Measurements from ENCODE around the gene ZNF516. TPM values are rescaled to one million over a fixed set of nuclear protein-coding genes. Genes with fewer than 3 reads are reported as not detected.

Gene ZNF516
- total RNA-seq, 6 donors from 2014 or later = 21.9 to 44.3 (median 36.5) TPM

GRCh38 chr18:76430636-76431035 is 64.4 kb downstream of the ZNF516 start:
- DNase-seq = no peak
- no peaks in the 10 kb centered on the region for H3K9me3 ChIP-seq
- H3K36me3 ChIP-seq = peaks cover 0 to 10% (median 5%) of the 10 kb centered on the region in 4 donors
- H3K27me3 ChIP-seq = no peaks in the 10 kb centered on the region
- peaks cover 4 to 20% (median 13%) of the 10 kb centered on the region in 4 donors for H3K4me1 ChIP-seq
- TF ChIP-seq EP300 (IDR thresholded peaks at IDR 0.05) = no peak
- no peak for TF ChIP-seq POLR2AphosphoS5 (IDR thresholded peaks at IDR 0.05)
- H3K27ac ChIP-seq = no peak overlapping the region
- ATAC-seq (ENCODE audit: low FRiP score in 2 of 2) = no peak
- no peak overlapping the region for H3K4me3 ChIP-seq
- 87 to 88% methylated on average over 4 of the region's 4 CpGs for WGBS, 2 donors

DNA sequence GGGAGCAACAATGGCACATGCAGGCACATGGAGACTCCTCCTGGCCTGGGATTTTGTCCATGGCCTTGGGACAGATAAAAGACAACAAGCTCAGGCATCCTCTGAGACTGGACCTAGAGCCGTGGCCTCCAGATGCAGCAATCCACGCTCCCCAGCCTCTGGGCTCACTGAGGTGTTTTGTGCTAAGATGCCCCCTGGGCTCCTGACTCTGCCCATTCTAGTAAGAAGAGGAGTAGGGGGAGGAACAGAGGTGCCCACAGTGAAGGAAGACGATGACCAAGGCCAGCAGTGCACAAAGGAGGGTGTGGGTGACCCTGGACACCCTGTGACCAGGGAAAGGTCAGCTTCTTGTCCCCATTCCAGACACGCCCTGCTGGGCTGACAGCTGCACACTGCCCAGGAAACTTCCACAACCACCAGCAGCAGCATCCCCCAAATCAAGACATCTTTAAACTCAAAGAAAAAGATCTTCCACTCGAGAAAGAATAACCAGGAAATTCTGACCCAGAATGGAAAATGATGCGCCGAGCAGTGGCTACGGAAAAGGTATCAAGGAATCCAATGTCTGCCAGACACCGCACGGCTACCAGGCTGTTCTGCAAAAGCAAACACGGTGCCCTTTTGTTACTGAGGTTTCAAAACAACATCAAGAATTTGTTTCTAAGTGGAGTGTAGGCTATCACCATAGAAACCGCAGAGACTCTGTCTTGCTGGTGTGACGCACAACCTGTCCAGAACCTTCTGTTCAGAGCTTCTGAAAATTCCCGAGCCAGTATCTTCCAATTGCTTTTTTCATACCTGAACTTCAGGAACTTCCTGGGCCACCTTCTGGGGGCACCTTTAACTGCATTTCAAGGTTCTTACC is 65.5 kb downstream of the ZNF516 start:
- Histone ChIP-seq H3K27ac (peak overlapping the region in 1 of 4 donors; percentile 31), H3K4me3 (no peak overlapping the region), H3K4me1 (peaks cover 4 to 20% (median 13%) of the 10 kb centered on the region in 4 donors), H3K9me3 (no peaks in the 10 kb centered on the region), H3K36me3 (peaks cover 0 to 10% (median 5%) of the 10 kb centered on the region in 4 donors), H3K27me3 (no peaks in the 10 kb centered on the region)
- DNase-seq = no peak
- WGBS, 2 donors = 79 to 83% methylated on average over 11 to 14 of the region's 14 CpGs
- peak; percentile 34 to 64 for ATAC-seq (ENCODE audit: low FRiP score in 2 of 2)
- TF ChIP-seq POLR2A (IDR thresholded peaks at IDR 0.05) (no peak), EP300 (IDR thresholded peaks at IDR 0.05) (no peak)
- TF ChIP-seq, protein P1, sequence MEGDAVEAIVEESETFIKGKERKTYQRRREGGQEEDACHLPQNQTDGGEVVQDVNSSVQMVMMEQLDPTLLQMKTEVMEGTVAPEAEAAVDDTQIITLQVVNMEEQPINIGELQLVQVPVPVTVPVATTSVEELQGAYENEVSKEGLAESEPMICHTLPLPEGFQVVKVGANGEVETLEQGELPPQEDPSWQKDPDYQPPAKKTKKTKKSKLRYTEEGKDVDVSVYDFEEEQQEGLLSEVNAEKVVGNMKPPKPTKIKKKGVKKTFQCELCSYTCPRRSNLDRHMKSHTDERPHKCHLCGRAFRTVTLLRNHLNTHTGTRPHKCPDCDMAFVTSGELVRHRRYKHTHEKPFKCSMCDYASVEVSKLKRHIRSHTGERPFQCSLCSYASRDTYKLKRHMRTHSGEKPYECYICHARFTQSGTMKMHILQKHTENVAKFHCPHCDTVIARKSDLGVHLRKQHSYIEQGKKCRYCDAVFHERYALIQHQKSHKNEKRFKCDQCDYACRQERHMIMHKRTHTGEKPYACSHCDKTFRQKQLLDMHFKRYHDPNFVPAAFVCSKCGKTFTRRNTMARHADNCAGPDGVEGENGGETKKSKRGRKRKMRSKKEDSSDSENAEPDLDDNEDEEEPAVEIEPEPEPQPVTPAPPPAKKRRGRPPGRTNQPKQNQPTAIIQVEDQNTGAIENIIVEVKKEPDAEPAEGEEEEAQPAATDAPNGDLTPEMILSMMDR (IDR thresholded peaks at IDR 0.05) = peak in 1 of 6 experiments; percentile 22

GRCh38 chr18:76428396-76429261 is 66.4 kb downstream of the ZNF516 start:
- WGBS, 2 donors = 81 to 87% methylated on average over 12 to 15 of the region's 15 CpGs
- no peak for ATAC-seq (ENCODE audit: low FRiP score in 2 of 2)
- Histone ChIP-seq H3K9me3 (no peaks in the 10 kb centered on the region), H3K4me3 (no peak overlapping the region), H3K27ac (peak overlapping the region in 1 of 4 donors; percentile 31), H3K4me1 (peaks cover 4 to 20% (median 13%) of the 10 kb centered on the region in 4 donors), H3K27me3 (no peaks in the 10 kb centered on the region), H3K36me3 (peaks cover 0 to 7% (median 4%) of the 10 kb centered on the region in 4 donors)
- no peak for DNase-seq
- TF ChIP-seq POLR2AphosphoS5 (IDR thresholded peaks at IDR 0.05) (no peak), EP300 (IDR thresholded peaks at IDR 0.05) (no peak), POLR2A (IDR thresholded peaks at IDR 0.05) (no peak)
- TF ChIP-seq, protein P1 (IDR thresholded peaks at IDR 0.05) = no peak

DNA sequence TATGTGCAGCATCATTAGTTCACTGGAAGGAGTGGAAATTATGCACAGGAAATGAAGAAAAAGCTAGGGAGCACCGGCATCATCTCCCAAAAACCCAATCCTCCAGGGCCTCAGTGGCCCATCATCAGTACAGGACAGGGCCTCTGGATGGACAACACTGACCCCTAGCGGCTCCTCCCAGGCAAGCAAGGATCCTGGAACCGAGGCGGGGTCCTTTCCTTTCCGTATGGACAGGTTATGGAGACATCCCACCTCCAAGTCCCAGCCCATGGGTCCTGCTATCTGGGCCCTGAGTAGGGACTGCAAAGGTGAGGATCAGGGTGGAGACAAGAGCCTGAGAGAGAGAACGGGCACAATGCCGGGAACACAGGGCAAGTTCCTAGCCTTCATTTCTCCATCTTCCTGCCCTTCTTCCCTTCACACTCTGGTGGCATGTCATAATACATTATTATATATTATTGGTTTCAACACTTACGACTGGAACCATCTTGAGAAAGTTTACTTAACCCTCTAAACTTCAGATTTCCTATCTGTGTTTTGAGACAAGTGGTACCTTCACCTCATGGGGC is 68.2 kb downstream of the ZNF516 start:
- WGBS, 2 donors = 56 to 57% methylated on average over 8 of the region's 8 CpGs
- H3K4me1 ChIP-seq = peaks cover 4 to 27% (median 20%) of the 10 kb centered on the region in 4 donors
- TF ChIP-seq EP300 (IDR thresholded peaks at IDR 0.05) (no peak), POLR2AphosphoS5 (IDR thresholded peaks at IDR 0.05) (no peak), POLR2A (IDR thresholded peaks at IDR 0.05) (no peak)
- TF ChIP-seq, protein P1 (IDR thresholded peaks at IDR 0.05) = peak; percentile 38 to 75 (median 62)

More for the DNA sequence above, 68.2 kb downstream of the ZNF516 start:
- H3K4me3 ChIP-seq = no peak overlapping the region
- peak in 1 of 2 donors; percentile 55 for DNase-seq
- H3K36me3 ChIP-seq = no peaks in the 10 kb centered on the region
- no peaks in the 10 kb centered on the region for H3K9me3 ChIP-seq
- ATAC-seq (ENCODE audit: low FRiP score in 2 of 2) = peak; percentile 73 to 76
- H3K27ac ChIP-seq = no peak overlapping the region
- no peaks in the 10 kb centered on the region for H3K27me3 ChIP-seq
